WTC11 (cell line): ENCODE results near the gene PGBD5. TPM values are rescaled to one million over a fixed set of nuclear protein-coding genes. Genes with fewer than 3 reads are reported as not detected.

Experiments
- ATAC-seq: fragments of 200-7000 bp; cut with Tn5 transposase; 2 replicates; pipeline ENCODE4 v1.10.0; 2021; ENCODE audit warnings: mild to moderate bottlenecking, moderate library complexity
- CTCF ChIA-PET: fragments of 300-600 bp; sonication (Branson Sonifier 250); formaldehyde crosslinking; loops from one replicate; lab custom pipeline; 2021; ENCODE audit warnings: antibody characterized with exemption; lab: Charles Lee
- POLR2A ChIA-PET: fragments of 350-600 bp; sonication (Branson Sonifier 250); formaldehyde crosslinking; loops from one replicate; lab custom pipeline; 2021; ENCODE audit warnings: antibody characterized with exemption; lab: Charles Lee
- DNase-seq: peaks from one replicate; pipeline ENCODE4 v3.0.0; 2021; ENCODE audit warnings: low spot score
- H3K27ac Mint-ChIP-seq: 2 replicates; pipeline ENCODE4 v1.8.0; 2021; ENCODE audit warnings: mixed read lengths
- H3K27me3 Mint-ChIP-seq: 2 replicates; pipeline ENCODE4 v1.8.0; 2021; ENCODE audit warnings: low read depth, mild to moderate bottlenecking, moderate library complexity, mixed read lengths
- H3K36me3 Mint-ChIP-seq: 2 replicates; pipeline ENCODE4 v1.8.0; 2021; ENCODE audit warnings: mixed read lengths
- H3K4me1 Mint-ChIP-seq: 2 replicates; pipeline ENCODE4 v1.8.0; 2022; ENCODE audit warnings: mixed read lengths
- H3K4me3 Mint-ChIP-seq: 2 replicates; pipeline ENCODE4 v1.8.0; 2021; ENCODE audit warnings: mild to moderate bottlenecking, moderate library complexity, mixed read lengths
- H3K9me3 Mint-ChIP-seq: 2 replicates; pipeline ENCODE4 v1.8.0; 2021; ENCODE audit warnings: mixed read lengths
- CREB1 ChIP-seq: sonication (generic); formaldehyde crosslinking; IDR thresholded peaks from 2 replicates; pipeline ENCODE4 v1.8.0; 2023; ENCODE audit warnings: mild to moderate bottlenecking, missing genetic modification reagents
- ELF4 ChIP-seq: sonication (generic); formaldehyde crosslinking; IDR thresholded peaks from 2 replicates; pipeline ENCODE4 v1.8.1; 2022; ENCODE audit warnings: low read depth, mild to moderate bottlenecking, moderate library complexity, missing genetic modification reagents
- EMX1 ChIP-seq: fragments of 250-450 bp; sonication (Bioruptor Pico); IDR thresholded peaks from 2 replicates; pipeline ENCODE4 v1.8.0; 2021; ENCODE audit warnings: mild to moderate bottlenecking
- FOXK1 ChIP-seq: sonication (generic); formaldehyde crosslinking; IDR thresholded peaks from 2 replicates; pipeline ENCODE4 v1.8.0; 2022; ENCODE audit warnings: mild to moderate bottlenecking, moderate library complexity, missing genetic modification reagents
- RELA ChIP-seq: sonication (generic); formaldehyde crosslinking; IDR thresholded peaks from 2 replicates; pipeline ENCODE4 v1.8.1; 2022; ENCODE audit warnings: missing genetic modification reagents, mild to moderate bottlenecking, borderline replicate concordance
- SMAD3 ChIP-seq: sonication (generic); formaldehyde crosslinking; IDR thresholded peaks from 2 replicates; pipeline ENCODE4 v1.8.0; 2022; ENCODE audit warnings: missing genetic modification reagents, mild to moderate bottlenecking, borderline replicate concordance
- TEAD1 ChIP-seq: sonication (generic); formaldehyde crosslinking; IDR thresholded peaks from 2 replicates; pipeline ENCODE4 v1.8.0; 2022; ENCODE audit warnings: mild to moderate bottlenecking, missing genetic modification reagents
- total RNA-seq: library from RNA; stranded (reverse); gene quantifications from 3 replicates; pipeline ENCODE4 v1.2.3, GENCODE V29; 2021
- TF ChIP-seq, protein P1 (sequence below): sonication (generic); formaldehyde crosslinking; IDR thresholded peaks from 2 replicates; pipeline ENCODE4 v1.8.1; 2023; ENCODE audit warnings: mild to moderate bottlenecking, missing genetic modification reagents, borderline replicate concordance
- TF ChIP-seq, protein P2 (sequence below): sonication (generic); formaldehyde crosslinking; IDR thresholded peaks from 2 replicates; pipeline ENCODE4 v1.8.0; 2022; ENCODE audit warnings: missing genetic modification reagents
- TF ChIP-seq, protein P3 (sequence below): fragments of 250-450 bp; sonication (Bioruptor Pico); IDR thresholded peaks from 2 replicates; pipeline ENCODE4 v1.8.0; 2021; ENCODE audit warnings: mild to moderate bottlenecking
- TF ChIP-seq, protein P4 (sequence below): fragments of 200-600 bp; IDR thresholded peaks from 2 replicates; pipeline ENCODE4 v1.8.0; 2022; ENCODE audit warnings: antibody characterized with exemption
- TF ChIP-seq, protein P5 (sequence below): sonication (generic); formaldehyde crosslinking; IDR thresholded peaks from 2 replicates; pipeline ENCODE4 v1.8.1; 2023; ENCODE audit warnings: mild to moderate bottlenecking, missing genetic modification reagents, moderate library complexity
- TF ChIP-seq, protein P6 (sequence below): fragments of 250-450 bp; sonication (Bioruptor Pico); IDR thresholded peaks from 2 replicates; pipeline ENCODE4 v1.9.0; 2021; ENCODE audit warnings: mild to moderate bottlenecking

The PGBD5 gene
- total RNA-seq, 1 experiment from 2014 or later, result 23.8 TPM

DNA sequence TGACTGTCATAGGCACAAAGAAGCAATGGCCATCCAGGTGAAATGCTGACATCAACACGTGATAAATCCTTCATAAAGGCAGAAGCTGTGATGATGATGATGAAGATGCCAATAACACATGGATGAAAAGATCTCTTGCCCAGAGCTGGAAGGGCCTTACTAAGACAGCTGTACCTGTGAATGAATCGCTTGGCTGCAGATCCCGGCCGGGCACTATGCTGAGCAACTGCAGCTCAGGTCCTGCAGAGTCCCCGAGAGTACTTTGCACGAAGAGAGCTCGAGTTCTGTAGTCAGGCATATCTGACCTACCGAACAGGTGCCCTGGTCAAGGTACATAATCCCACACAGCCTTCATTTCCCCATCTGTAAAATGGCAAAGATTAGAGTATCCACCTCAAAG, 48.8 kb downstream of the PGBD5 start:
- Mint-ChIP-seq H3K9me3 (peaks cover 12% of the 10 kb centered on the region), H3K27ac (no peak overlapping the region), H3K4me3 (no peak overlapping the region), H3K27me3 (no peaks in the 10 kb centered on the region; the same call in 1 of the 2 replicates), H3K36me3 (peaks cover 27% of the 10 kb centered on the region), H3K4me1 (peaks cover 30% of the 10 kb centered on the region)
- TF ChIP-seq, protein P1, sequence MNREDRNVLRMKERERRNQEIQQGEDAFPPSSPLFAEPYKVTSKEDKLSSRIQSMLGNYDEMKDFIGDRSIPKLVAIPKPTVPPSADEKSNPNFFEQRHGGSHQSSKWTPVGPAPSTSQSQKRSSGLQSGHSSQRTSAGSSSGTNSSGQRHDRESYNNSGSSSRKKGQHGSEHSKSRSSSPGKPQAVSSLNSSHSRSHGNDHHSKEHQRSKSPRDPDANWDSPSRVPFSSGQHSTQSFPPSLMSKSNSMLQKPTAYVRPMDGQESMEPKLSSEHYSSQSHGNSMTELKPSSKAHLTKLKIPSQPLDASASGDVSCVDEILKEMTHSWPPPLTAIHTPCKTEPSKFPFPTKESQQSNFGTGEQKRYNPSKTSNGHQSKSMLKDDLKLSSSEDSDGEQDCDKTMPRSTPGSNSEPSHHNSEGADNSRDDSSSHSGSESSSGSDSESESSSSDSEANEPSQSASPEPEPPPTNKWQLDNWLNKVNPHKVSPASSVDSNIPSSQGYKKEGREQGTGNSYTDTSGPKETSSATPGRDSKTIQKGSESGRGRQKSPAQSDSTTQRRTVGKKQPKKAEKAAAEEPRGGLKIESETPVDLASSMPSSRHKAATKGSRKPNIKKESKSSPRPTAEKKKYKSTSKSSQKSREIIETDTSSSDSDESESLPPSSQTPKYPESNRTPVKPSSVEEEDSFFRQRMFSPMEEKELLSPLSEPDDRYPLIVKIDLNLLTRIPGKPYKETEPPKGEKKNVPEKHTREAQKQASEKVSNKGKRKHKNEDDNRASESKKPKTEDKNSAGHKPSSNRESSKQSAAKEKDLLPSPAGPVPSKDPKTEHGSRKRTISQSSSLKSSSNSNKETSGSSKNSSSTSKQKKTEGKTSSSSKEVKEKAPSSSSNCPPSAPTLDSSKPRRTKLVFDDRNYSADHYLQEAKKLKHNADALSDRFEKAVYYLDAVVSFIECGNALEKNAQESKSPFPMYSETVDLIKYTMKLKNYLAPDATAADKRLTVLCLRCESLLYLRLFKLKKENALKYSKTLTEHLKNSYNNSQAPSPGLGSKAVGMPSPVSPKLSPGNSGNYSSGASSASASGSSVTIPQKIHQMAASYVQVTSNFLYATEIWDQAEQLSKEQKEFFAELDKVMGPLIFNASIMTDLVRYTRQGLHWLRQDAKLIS (CRISPR knock-in tag), result no peak
- no peak for TF ChIP-seq RELA (CRISPR knock-in tag)
- TF ChIP-seq, protein P2, sequence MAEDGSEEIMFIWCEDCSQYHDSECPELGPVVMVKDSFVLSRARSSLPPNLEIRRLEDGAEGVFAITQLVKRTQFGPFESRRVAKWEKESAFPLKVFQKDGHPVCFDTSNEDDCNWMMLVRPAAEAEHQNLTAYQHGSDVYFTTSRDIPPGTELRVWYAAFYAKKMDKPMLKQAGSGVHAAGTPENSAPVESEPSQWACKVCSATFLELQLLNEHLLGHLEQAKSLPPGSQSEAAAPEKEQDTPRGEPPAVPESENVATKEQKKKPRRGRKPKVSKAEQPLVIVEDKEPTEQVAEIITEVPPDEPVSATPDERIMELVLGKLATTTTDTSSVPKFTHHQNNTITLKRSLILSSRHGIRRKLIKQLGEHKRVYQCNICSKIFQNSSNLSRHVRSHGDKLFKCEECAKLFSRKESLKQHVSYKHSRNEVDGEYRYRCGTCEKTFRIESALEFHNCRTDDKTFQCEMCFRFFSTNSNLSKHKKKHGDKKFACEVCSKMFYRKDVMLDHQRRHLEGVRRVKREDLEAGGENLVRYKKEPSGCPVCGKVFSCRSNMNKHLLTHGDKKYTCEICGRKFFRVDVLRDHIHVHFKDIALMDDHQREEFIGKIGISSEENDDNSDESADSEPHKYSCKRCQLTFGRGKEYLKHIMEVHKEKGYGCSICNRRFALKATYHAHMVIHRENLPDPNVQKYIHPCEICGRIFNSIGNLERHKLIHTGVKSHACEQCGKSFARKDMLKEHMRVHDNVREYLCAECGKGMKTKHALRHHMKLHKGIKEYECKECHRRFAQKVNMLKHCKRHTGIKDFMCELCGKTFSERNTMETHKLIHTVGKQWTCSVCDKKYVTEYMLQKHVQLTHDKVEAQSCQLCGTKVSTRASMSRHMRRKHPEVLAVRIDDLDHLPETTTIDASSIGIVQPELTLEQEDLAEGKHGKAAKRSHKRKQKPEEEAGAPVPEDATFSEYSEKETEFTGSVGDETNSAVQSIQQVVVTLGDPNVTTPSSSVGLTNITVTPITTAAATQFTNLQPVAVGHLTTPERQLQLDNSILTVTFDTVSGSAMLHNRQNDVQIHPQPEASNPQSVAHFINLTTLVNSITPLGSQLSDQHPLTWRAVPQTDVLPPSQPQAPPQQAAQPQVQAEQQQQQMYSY (CRISPR knock-in tag), result no peak
- TF ChIP-seq, protein P3, sequence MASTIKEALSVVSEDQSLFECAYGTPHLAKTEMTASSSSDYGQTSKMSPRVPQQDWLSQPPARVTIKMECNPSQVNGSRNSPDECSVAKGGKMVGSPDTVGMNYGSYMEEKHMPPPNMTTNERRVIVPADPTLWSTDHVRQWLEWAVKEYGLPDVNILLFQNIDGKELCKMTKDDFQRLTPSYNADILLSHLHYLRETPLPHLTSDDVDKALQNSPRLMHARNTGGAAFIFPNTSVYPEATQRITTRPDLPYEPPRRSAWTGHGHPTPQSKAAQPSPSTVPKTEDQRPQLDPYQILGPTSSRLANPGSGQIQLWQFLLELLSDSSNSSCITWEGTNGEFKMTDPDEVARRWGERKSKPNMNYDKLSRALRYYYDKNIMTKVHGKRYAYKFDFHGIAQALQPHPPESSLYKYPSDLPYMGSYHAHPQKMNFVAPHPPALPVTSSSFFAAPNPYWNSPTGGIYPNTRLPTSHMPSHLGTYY (CRISPR knock-in tag), result no peak
- TF ChIP-seq EMX1 (CRISPR knock-in tag), result no peak
- TF ChIP-seq, protein P4, sequence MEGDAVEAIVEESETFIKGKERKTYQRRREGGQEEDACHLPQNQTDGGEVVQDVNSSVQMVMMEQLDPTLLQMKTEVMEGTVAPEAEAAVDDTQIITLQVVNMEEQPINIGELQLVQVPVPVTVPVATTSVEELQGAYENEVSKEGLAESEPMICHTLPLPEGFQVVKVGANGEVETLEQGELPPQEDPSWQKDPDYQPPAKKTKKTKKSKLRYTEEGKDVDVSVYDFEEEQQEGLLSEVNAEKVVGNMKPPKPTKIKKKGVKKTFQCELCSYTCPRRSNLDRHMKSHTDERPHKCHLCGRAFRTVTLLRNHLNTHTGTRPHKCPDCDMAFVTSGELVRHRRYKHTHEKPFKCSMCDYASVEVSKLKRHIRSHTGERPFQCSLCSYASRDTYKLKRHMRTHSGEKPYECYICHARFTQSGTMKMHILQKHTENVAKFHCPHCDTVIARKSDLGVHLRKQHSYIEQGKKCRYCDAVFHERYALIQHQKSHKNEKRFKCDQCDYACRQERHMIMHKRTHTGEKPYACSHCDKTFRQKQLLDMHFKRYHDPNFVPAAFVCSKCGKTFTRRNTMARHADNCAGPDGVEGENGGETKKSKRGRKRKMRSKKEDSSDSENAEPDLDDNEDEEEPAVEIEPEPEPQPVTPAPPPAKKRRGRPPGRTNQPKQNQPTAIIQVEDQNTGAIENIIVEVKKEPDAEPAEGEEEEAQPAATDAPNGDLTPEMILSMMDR, result no peak
- CTCF ChIA-PET, result interaction anchor here (0.7 kb wide), 1 partner anchor 11 kb away, joined by 3 read pairs; no protein-coding TSS in a partner anchor
- DNase-seq (no peak), ATAC-seq (no peak)
- POLR2A ChIA-PET, result no interaction called here

DNA sequence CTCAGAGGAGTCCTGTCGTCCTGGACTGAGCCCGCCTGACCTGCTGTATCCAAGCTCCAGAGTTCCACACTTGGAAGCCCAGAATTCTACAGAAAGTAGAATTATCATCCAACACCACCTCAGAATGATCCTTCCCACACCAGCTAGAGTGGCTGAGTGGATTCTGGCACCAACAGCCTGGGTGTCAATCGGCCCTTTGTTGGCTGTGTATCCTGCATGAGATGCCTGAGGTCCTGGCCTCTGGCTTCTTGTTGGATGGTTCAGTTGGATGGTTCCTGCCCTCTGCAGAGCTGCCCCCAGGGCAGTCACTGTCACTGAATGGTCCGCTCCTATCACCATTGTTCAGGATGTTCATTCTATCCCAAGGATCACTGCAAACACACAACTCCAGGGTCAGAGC, 49.8 kb downstream of the PGBD5 start:
- H3K27ac Mint-ChIP-seq, result no peak overlapping the region
- no peak for DNase-seq
- peaks cover 27% of the 10 kb centered on the region for H3K36me3 Mint-ChIP-seq
- no peak overlapping the region for H3K4me3 Mint-ChIP-seq
- H3K4me1 Mint-ChIP-seq, result peaks cover 20% of the 10 kb centered on the region
- POLR2A ChIA-PET, result no interaction called here
- no peak for TF ChIP-seq SMAD3
- no peak for TF ChIP-seq TEAD1 (CRISPR knock-in tag)
- no peak for TF ChIP-seq CREB1 (CRISPR knock-in tag)
- H3K9me3 Mint-ChIP-seq, result peaks cover 12% of the 10 kb centered on the region
- H3K27me3 Mint-ChIP-seq, result no peaks in the 10 kb centered on the region; the same call in 1 of the 2 replicates
- CTCF ChIA-PET, result interaction anchor here (0.7 to 1.6 kb wide), 2 partner anchors 205 to 206 kb away, joined by 3 to 5 read pairs; no protein-coding TSS in a partner anchor
- no peak for ATAC-seq

DNA sequence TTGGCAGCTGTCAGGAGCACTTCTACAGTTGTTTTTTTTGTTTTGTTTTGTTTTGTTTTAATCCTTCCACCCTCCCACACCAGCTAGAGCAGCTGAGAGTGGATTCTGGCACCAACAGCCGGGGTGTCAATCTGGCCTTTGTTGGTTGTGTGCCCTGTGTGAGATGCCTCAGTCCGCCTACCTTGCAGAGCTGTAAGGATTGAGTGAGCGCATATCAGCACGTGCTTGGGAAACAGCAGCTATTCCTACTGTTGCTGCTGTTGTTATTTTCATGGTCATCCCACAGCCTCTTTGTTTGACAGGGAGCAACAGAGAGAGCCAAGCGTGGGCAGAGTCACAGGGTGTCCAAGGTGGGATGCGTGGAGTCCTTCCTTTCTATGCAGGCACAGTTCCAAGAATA, 50.4 kb downstream of the PGBD5 start:
- POLR2A ChIA-PET, result interaction anchor here (0.7 kb wide), 1 partner anchor 53 kb away, joined by 4 read pairs; no protein-coding TSS in a partner anchor
- peaks cover 27% of the 10 kb centered on the region for H3K36me3 Mint-ChIP-seq
- peaks cover 20% of the 10 kb centered on the region for H3K4me1 Mint-ChIP-seq
- no peak overlapping the region for H3K4me3 Mint-ChIP-seq
- no peaks in the 10 kb centered on the region; the same call in 1 of the 2 replicates for H3K27me3 Mint-ChIP-seq
- CTCF ChIA-PET, result interaction anchor here (0.8 to 1.6 kb wide), 2 partner anchors 46 to 206 kb away, joined by 5 read pairs; no protein-coding TSS in a partner anchor
- peaks cover 12% of the 10 kb centered on the region for H3K9me3 Mint-ChIP-seq
- H3K27ac Mint-ChIP-seq, result peak overlapping the region; percentile 37
- DNase-seq, result no peak
- no peak for ATAC-seq
- TF ChIP-seq, protein P1 (CRISPR knock-in tag), result no peak
- TF ChIP-seq, protein P5, sequence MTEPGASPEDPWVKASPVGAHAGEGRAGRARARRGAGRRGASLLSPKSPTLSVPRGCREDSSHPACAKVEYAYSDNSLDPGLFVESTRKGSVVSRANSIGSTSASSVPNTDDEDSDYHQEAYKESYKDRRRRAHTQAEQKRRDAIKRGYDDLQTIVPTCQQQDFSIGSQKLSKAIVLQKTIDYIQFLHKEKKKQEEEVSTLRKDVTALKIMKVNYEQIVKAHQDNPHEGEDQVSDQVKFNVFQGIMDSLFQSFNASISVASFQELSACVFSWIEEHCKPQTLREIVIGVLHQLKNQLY, result no peak
- no peak for TF ChIP-seq FOXK1 (CRISPR knock-in tag)
- no peak for TF ChIP-seq ELF4 (CRISPR knock-in tag)
- TF ChIP-seq, protein P6, sequence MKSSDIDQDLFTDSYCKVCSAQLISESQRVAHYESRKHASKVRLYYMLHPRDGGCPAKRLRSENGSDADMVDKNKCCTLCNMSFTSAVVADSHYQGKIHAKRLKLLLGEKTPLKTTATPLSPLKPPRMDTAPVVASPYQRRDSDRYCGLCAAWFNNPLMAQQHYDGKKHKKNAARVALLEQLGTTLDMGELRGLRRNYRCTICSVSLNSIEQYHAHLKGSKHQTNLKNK (CRISPR knock-in tag), result no peak
